Activated T-cell treated with anti-CD3 and anti-CD28 coated beads, Interleukin-2, amount 50 U/mL, for 24 hours (primary cell): Measurements from ENCODE around the gene STRA6.
A peak's percentile ranks its signal among the peaks of the same experiment; 100 is the strongest.

Source experiments
- DNase-seq: peaks from one replicate; pipeline ENCODE4 v3.0.0-alpha.2; 2020
- H3K27ac Mint-ChIP-seq: 2 replicates; pipeline ENCODE4 v1.8.0; 2020; ENCODE audit warnings: mild to moderate bottlenecking, mixed read lengths
- H3K27me3 Mint-ChIP-seq: 2 replicates; pipeline ENCODE4 v1.8.0; 2020; ENCODE audit warnings: mixed read lengths
- H3K36me3 Mint-ChIP-seq: 2 replicates; pipeline ENCODE4 v1.8.0; 2020; ENCODE audit warnings: low read depth, mixed read lengths
- H3K4me1 Mint-ChIP-seq: 2 replicates; pipeline ENCODE4 v1.8.0; 2020; ENCODE audit warnings: low read depth, mixed read lengths
- H3K4me3 Mint-ChIP-seq: 2 replicates; pipeline ENCODE4 v1.8.0; 2020; ENCODE audit warnings: mild to moderate bottlenecking, moderate library complexity, mixed read lengths
- H3K9me3 Mint-ChIP-seq: 2 replicates; pipeline ENCODE4 v1.8.0; 2020; ENCODE audit warnings: mixed read lengths

STRA6 gene

DNA sequence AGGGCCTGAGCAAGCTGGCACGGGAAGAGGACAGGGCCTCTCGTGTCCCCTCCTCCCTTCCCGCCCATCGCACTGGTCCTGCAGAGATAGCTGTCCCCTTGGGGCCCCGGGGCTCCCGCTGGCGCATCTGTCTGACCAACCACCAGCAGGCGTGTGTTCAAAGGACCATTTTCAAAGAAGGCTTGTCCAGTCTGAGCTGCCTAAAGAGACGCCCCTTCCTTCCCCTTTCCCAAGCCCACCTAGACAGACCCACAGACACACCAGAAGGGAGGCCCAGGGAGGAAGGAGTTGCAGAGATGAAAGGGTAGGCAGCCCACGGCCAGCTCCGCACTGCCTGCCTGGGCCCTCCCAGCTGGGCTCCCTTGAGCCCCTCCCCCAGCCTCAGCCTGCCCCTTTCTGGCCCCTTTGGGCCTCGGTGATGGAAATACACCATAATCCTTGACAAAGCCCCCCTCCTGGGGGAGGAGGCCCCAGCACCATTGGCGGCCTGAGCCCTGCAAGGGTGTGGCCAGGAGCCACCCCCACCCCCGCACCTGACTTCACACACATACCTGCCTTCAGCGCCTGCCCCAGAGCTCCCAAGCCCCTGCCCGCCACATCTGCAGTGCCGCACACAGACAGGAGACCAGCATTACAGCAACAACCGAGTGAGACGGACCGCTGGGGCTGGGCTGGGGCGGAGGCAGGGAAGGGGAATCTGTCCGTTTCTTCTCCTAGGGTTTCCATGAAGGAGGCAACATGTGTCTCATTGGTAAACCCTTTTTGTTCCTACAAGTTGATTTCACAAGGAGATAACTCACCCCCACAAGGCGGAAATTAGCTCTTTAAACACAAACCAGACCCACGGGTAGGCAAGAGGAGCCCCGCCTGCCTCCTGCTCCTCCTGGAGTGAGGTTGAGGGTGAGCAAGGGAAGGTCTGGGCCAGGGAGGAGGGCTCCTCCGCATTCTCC is at the start of gene STRA6:
Gene STRA6 (minus strand): TSS at position 336 of the 950 bp plus-strand sequence. CDS start 520 bp downstream, outside the sequence.
- Mint-ChIP-seq H3K4me1 (no peaks in the 10 kb centered on the region), H3K27me3 (peaks cover 15% of the 10 kb centered on the region)
- no peak for DNase-seq

GRCh38 chr15:74252291-74252690 is 49.7 kb upstream of the STRA6 start:
- no peak for DNase-seq
- Mint-ChIP-seq H3K27ac (no peak overlapping the region), H3K9me3 (no peaks in the 10 kb centered on the region), H3K4me3 (no peak overlapping the region), H3K27me3 (no peaks in the 10 kb centered on the region), H3K4me1 (no peaks in the 10 kb centered on the region), H3K36me3 (no peaks in the 10 kb centered on the region)

More for the DNA sequence above, at the start of gene STRA6:
- Mint-ChIP-seq H3K36me3 (no peaks in the 10 kb centered on the region), H3K9me3 (no peaks in the 10 kb centered on the region), H3K27ac (peak within 1 kb of the TSS; percentile 24), H3K4me3 (no peak within 1 kb of the TSS)

DNA sequence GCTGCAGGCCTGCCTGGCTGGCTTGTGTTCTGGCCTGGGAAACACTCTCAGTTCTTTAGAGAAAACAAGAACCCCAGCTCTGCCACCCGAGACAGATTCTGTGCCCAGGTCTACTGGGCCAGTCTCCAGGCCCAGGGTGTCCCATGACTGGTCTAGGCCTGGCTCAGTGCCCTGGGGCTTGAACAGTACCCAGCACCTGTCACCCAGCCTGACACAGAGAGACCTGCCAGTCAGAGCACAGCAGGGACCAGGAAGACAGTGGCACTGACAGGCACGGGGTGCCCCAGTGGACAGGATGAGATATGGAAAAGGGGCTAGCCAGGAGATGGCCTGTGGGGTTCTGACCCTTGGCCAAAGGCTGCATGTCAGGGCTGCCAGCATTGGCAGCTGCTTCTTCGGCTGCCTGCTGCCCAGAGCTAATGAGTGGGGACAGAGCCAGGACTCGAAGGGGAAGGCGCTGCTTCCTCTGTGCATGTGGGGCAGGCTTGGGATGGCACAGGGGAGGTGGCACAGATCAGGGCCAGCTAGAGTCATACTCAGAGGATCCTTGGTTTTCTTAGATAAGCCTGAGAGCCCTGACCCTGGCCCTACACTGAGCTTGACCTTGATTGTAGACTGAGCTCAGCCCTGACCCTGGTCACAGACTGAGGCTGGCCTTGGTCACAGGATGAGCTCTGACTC is 48.7 kb upstream of the STRA6 start:
- Mint-ChIP-seq H3K36me3 (no peaks in the 10 kb centered on the region), H3K27me3 (peaks cover 4% of the 10 kb centered on the region), H3K4me1 (no peaks in the 10 kb centered on the region), H3K27ac (no peak overlapping the region), H3K9me3 (no peaks in the 10 kb centered on the region), H3K4me3 (no peak overlapping the region)
- DNase-seq, result no peak

DNA sequence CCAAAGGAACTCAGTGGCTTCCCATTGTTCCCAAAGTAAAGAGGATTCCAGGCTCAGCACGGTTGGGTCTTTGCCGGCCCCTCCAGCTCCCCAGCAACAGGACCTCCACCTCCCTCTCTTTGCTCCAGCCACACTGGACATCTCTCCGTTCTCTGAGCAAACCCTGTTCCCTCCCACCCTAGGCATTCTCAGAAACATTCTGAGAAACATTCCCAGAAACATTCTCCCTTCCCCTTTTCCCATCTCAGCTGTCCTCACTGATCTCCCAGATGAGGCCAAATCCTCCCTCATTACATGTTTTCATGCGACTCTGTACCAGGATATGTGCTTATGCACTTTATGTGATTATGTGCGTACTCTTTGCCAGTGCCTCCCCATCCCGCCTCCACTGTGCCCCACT is 47.7 kb upstream of the STRA6 start:
- H3K36me3 Mint-ChIP-seq, result no peaks in the 10 kb centered on the region
- no peak overlapping the region for H3K4me3 Mint-ChIP-seq
- peaks cover 1% of the 10 kb centered on the region for H3K4me1 Mint-ChIP-seq
- no peak for DNase-seq
- H3K27ac Mint-ChIP-seq, result no peak overlapping the region
- peaks cover 11% of the 10 kb centered on the region for H3K27me3 Mint-ChIP-seq
- no peaks in the 10 kb centered on the region for H3K9me3 Mint-ChIP-seq

DNA sequence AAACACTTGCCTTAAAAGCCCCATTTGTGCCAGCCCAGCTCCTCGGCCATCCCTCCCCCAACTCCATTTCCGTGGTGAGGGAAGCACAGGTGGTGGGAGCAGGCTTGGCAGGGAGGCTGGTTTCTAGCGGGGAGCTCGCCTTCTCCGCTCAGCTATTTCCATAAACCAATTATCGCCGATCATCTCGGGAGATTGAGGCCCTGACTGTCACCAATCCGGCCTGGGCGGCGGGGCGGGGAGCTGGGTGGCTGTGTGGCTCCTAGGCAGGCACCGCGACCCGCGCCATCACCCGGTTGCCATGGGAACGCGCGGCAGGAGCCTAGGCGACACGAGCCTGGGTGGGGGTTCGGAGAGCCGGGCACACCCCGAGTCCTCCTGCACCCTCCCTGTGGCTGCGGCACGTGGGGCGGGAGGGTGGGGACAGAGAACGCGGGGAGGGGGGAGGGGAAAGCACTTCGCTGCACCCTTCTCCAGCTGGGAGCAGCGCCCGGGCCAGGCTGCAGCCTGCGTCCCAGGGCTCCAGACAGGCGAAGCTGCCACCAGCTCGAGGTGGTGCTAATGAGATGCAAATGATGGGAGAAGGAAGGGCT is 42.9 kb upstream of the STRA6 start:
- no peaks in the 10 kb centered on the region for H3K36me3 Mint-ChIP-seq
- no peaks in the 10 kb centered on the region for H3K9me3 Mint-ChIP-seq
- peaks cover 50% of the 10 kb centered on the region for H3K27me3 Mint-ChIP-seq
- H3K4me3 Mint-ChIP-seq, result no peak overlapping the region
- H3K4me1 Mint-ChIP-seq, result peaks cover 8% of the 10 kb centered on the region
- H3K27ac Mint-ChIP-seq, result no peak overlapping the region
- DNase-seq, result peak; percentile 45

GRCh38 chr15:74244822-74245341 is 42.3 kb upstream of the STRA6 start:
- peaks cover 50% of the 10 kb centered on the region for H3K27me3 Mint-ChIP-seq
- no peaks in the 10 kb centered on the region for H3K36me3 Mint-ChIP-seq
- no peak overlapping the region for H3K27ac Mint-ChIP-seq
- no peak for DNase-seq
- peaks cover 8% of the 10 kb centered on the region for H3K4me1 Mint-ChIP-seq
- no peaks in the 10 kb centered on the region for H3K9me3 Mint-ChIP-seq
- no peak overlapping the region for H3K4me3 Mint-ChIP-seq

GRCh38 chr15:74243431-74243830 is 40.8 kb upstream of the STRA6 start:
- no peak for DNase-seq
- Mint-ChIP-seq H3K27me3 (peaks cover 50% of the 10 kb centered on the region), H3K27ac (no peak overlapping the region), H3K9me3 (no peaks in the 10 kb centered on the region), H3K4me3 (no peak overlapping the region), H3K36me3 (no peaks in the 10 kb centered on the region), H3K4me1 (peaks cover 8% of the 10 kb centered on the region)

DNA sequence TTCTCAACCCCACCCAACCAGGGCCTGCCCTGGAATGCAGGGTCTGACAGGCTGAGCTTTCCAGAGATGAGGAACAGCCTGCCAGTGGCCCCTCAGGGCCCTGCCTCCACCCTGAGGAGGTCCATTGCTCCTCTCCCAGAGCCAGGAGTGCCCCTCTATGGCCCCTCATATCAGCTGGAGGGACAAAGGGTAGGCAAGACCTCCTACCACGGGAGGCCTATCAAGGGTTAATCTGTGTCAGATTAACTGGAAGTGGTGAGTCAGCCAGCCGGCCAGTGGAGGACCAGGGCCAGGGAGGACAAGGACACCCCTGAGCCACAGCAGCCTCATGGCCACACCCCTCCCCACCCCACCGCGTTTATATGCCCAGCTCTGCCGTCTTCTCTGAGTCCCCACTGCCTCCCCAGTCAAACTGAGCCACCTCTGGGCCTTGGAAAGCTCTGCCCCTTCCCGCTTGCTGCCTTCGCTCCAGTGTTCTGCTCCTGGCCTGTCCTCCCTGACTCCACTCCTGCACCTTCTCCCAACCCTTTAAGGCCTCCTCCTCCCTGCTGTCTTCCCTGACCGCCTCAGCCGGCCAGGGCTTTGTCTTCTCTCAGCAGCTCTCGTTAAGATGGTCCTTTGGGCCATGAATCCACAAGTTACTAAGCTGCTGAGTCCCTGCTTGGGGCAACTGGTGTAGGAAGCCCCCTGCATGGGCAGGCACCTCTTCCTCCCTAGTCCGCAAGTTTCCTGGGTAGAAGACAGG is 40.0 kb upstream of the STRA6 start:
- peaks cover 50% of the 10 kb centered on the region for H3K27me3 Mint-ChIP-seq
- peaks cover 8% of the 10 kb centered on the region for H3K4me1 Mint-ChIP-seq
- H3K36me3 Mint-ChIP-seq, result no peaks in the 10 kb centered on the region
- DNase-seq, result no peak
- no peak overlapping the region for H3K4me3 Mint-ChIP-seq
- H3K27ac Mint-ChIP-seq, result no peak overlapping the region
- H3K9me3 Mint-ChIP-seq, result no peaks in the 10 kb centered on the region

GRCh38 chr15:74240897-74241614 is 38.5 kb upstream of the STRA6 start:
- no peaks in the 10 kb centered on the region for H3K9me3 Mint-ChIP-seq
- H3K4me3 Mint-ChIP-seq, result no peak overlapping the region
- H3K27me3 Mint-ChIP-seq, result peaks cover 44% of the 10 kb centered on the region

GRCh38 chr15:74240002-74240568 is 37.5 kb upstream of the STRA6 start:
- H3K36me3 Mint-ChIP-seq, result no peaks in the 10 kb centered on the region
- H3K4me1 Mint-ChIP-seq, result peaks cover 5% of the 10 kb centered on the region
- no peak for DNase-seq
- peaks cover 37% of the 10 kb centered on the region for H3K27me3 Mint-ChIP-seq
- H3K9me3 Mint-ChIP-seq, result no peaks in the 10 kb centered on the region
- no peak overlapping the region for H3K27ac Mint-ChIP-seq
- no peak overlapping the region for H3K4me3 Mint-ChIP-seq

More at GRCh38 chr15:74240897-74241614, 38.5 kb upstream of the STRA6 start:
- Mint-ChIP-seq H3K27ac (no peak overlapping the region), H3K4me1 (peaks cover 8% of the 10 kb centered on the region), H3K36me3 (no peaks in the 10 kb centered on the region)
- DNase-seq, result no peak

GRCh38 chr15:74239051-74239705 is 36.6 kb upstream of the STRA6 start:
- no peak overlapping the region for H3K4me3 Mint-ChIP-seq
- H3K27me3 Mint-ChIP-seq, result peaks cover 28% of the 10 kb centered on the region
- H3K9me3 Mint-ChIP-seq, result no peaks in the 10 kb centered on the region
- no peak for DNase-seq
- H3K4me1 Mint-ChIP-seq, result no peaks in the 10 kb centered on the region
- H3K27ac Mint-ChIP-seq, result no peak overlapping the region
- H3K36me3 Mint-ChIP-seq, result no peaks in the 10 kb centered on the region

- Mint-ChIP-seq H3K27ac (no peak within 1 kb of the TSS), H3K4me3 (no peak within 1 kb of the TSS), H3K36me3 (no peaks in the 10 kb centered on the region), H3K27me3 (peaks cover under 1% of the 10 kb centered on the region), H3K9me3 (no peaks in the 10 kb centered on the region), H3K4me1 (no peaks in the 10 kb centered on the region)
- DNase-seq, result no peak
Measured at GRCh38 chr15:74235962-74236361, 33.4 kb upstream of the STRA6 start, which contains the start of gene CCDC33. TSS of gene CCDC33 (plus strand) at chr15:74236326. CDS start at chr15:74236720, 394 bp downstream.

- no peak for DNase-seq
Measured at GRCh38 chr15:74234598-74234875, 31.9 kb upstream of the STRA6 start.

More at GRCh38 chr15:74234598-74234875, 31.9 kb upstream of the STRA6 start:
- no peaks in the 10 kb centered on the region for H3K9me3 Mint-ChIP-seq
- no peak overlapping the region for H3K4me3 Mint-ChIP-seq
- no peaks in the 10 kb centered on the region for H3K27me3 Mint-ChIP-seq
- H3K36me3 Mint-ChIP-seq, result no peaks in the 10 kb centered on the region
- H3K27ac Mint-ChIP-seq, result no peak overlapping the region
- no peaks in the 10 kb centered on the region for H3K4me1 Mint-ChIP-seq
